ENCODE results near the gene OR1A2.

DNA sequence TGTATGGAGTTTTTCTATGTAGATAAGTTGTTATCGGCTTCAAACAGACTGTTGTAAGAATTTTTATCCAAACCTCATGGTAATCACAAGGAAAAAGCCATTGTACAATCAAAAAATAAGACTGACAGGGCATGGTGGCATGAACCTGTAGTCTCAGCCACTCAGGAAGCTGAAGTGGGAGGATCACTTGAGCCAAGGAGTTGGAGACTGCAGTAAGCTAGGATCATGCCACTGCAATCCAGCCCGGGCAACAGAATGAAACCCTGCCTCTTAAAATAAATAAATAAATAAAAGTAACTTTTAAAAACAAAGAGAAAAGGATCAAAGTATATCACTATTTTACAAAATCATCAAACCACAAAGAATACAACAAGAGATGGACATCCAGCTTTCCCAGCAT is 24.5 kb downstream of the OR1A2 start:
- TF ChIP-seq CTCF (IDR thresholded peaks at IDR 0.05) (no peak), POLR2A (IDR thresholded peaks at IDR 0.05) (no peak)

All from sigmoid colon (tissue), 3 donors.